Measurements from ENCODE around the gene RIPPLY3. TPM values are rescaled to one million over a fixed set of nuclear protein-coding genes. Genes with fewer than 3 reads are reported as not detected.
A peak's percentile ranks its signal among the peaks of the same experiment; 100 is the strongest.

Gene RIPPLY3
- total and polyA plus RNA-seq, 2 of the 13 experiments (the other 11 are each of a cell fraction or from before 2014, with no cell fraction given) = 0.09 to 2.9 TPM

GRCh38 chr21:37009740-37010341, 3.3 kb downstream of the RIPPLY3 start (continued):
- TF ChIP-seq SRF (IDR thresholded peaks at IDR 0.05; ENCODE audit: low read depth, low read length) (no peak), NONO (IDR thresholded peaks at IDR 0.05) (no peak), NONO (CRISPR knock-in tag; conservative IDR thresholded peaks at IDR 0.05) (peak; percentile 61), HOXA3 (CRISPR knock-in tag; IDR thresholded peaks at IDR 0.05) (peak; percentile 66), TFE3 (CRISPR knock-in tag; IDR thresholded peaks at IDR 0.05) (no peak), NR2F2 (IDR thresholded peaks at IDR 0.05; ENCODE audit: borderline replicate concordance, low read depth) (no peak), ZNF180 (CRISPR knock-in tag; IDR thresholded peaks at IDR 0.05; ENCODE audit: borderline replicate concordance, low read depth) (no peak), ZNF484 (CRISPR knock-in tag; IDR thresholded peaks at IDR 0.05; ENCODE audit: borderline replicate concordance, low read depth) (no peak), PHF5A (CRISPR knock-in tag; IDR thresholded peaks at IDR 0.05; ENCODE audit: low read depth, unreplicated experiment) (no peak), SMYD3 (CRISPR knock-in tag; IDR thresholded peaks at IDR 0.05) (no peak), BCL3 (CRISPR knock-in tag; IDR thresholded peaks at IDR 0.05) (no peak), ZNF83 (CRISPR knock-in tag; IDR thresholded peaks at IDR 0.05; ENCODE audit: borderline replicate concordance) (no peak), ZNF101 (CRISPR knock-in tag; IDR thresholded peaks at IDR 0.05; ENCODE audit: borderline replicate concordance, low read depth) (no peak), ZNF709 (CRISPR knock-in tag; IDR thresholded peaks at IDR 0.05) (peak; percentile 41; the same call in 1 of the 2 replicates), IKZF4 (CRISPR knock-in tag; IDR thresholded peaks at IDR 0.05; ENCODE audit: borderline replicate concordance, low read depth, not compliant biosample characterization) (no peak), RXRB (CRISPR knock-in tag; IDR thresholded peaks at IDR 0.05; ENCODE audit: borderline replicate concordance) (no peak), ZFYVE20 (CRISPR knock-in tag; IDR thresholded peaks at IDR 0.05; ENCODE audit: borderline replicate concordance, low read depth) (no peak), KLF15 (CRISPR knock-in tag; IDR thresholded peaks at IDR 0.05; ENCODE audit: borderline replicate concordance) (no peak), ZSCAN5A (CRISPR knock-in tag; IDR thresholded peaks at IDR 0.05; ENCODE audit: borderline replicate concordance) (no peak), SMAD3 (CRISPR knock-in tag; IDR thresholded peaks at IDR 0.05) (no peak), ZNF574 (CRISPR knock-in tag; IDR thresholded peaks at IDR 0.05) (peak; percentile 64), CHD2 (IDR thresholded peaks at IDR 0.05; ENCODE audit: low read depth, low read length) (no peak)

All from HepG2 (cell line).